IMR-90 (cell line): ENCODE results near the gene TSPAN14.

Experiments used
- BHLHE40 ChIP-seq: fragments of 150-350 bp; IDR thresholded peaks from 2 replicates; pipeline ENCODE4 v1.6.1; 2016; ENCODE audit warnings: mild to moderate bottlenecking, low read depth, low read length
- CEBPB ChIP-seq: IDR thresholded peaks from 2 replicates; pipeline ENCODE4 v1.6.1; 2012; ENCODE audit warnings: low read depth, low read length, improper control_type of control experiment
- CHD1 ChIP-seq: IDR thresholded peaks from 2 replicates; pipeline ENCODE4 v1.6.1; 2012; ENCODE audit warnings: low read depth, low read length, improper control_type of control experiment
- CTCF ChIP-seq: conservative IDR thresholded peaks from 2 replicates; pipeline ENCODE4 v1.5.1; 2012; ENCODE audit warnings: mild to moderate bottlenecking, low read depth, low read length, improper control_type of control experiment
- FOS ChIP-seq: fragments of 150-350 bp; IDR thresholded peaks from 2 replicates; pipeline ENCODE4 v1.6.1; 2016; ENCODE audit warnings: low read depth, low read length
- MXI1 ChIP-seq: IDR thresholded peaks from 2 replicates; pipeline ENCODE4 v1.6.1; 2012; ENCODE audit warnings: low read depth, mild to moderate bottlenecking, low read length, moderate library complexity, borderline replicate concordance
- POLR2A ChIP-seq: IDR thresholded peaks from 2 replicates; pipeline ENCODE4 v1.6.1; 2012; ENCODE audit warnings: mild to moderate bottlenecking, low read depth, low read length
- RAD21 ChIP-seq: IDR thresholded peaks from 2 replicates; pipeline ENCODE4 v1.6.1; 2012; ENCODE audit warnings: low read length, improper control_type of control experiment
- RFX5 ChIP-seq: IDR thresholded peaks from 2 replicates; pipeline ENCODE4 v1.8.0; 2012; ENCODE audit warnings: low read depth, mild to moderate bottlenecking, low read length, moderate library complexity
- SMC3 ChIP-seq: fragments of 150-350 bp; IDR thresholded peaks from 2 replicates; pipeline ENCODE4 v1.6.1; 2016; ENCODE audit warnings: low read depth, mild to moderate bottlenecking, antibody characterized with exemption, low read length, moderate library complexity
- TF ChIP-seq, protein P1 (sequence below): fragments of 150-350 bp; IDR thresholded peaks from 2 replicates; pipeline ENCODE4 v1.6.1; 2017; ENCODE audit warnings: mild to moderate bottlenecking, antibody characterized with exemption, low read length, low read depth

GRCh38 chr10:80545258-80545881, 91.3 kb downstream of the TSPAN14 start:
- TF ChIP-seq POLR2A (no peak), SMC3 (no peak), CTCF (no peak), MXI1 (no peak), FOS (no peak), CEBPB (no peak), RAD21 (no peak), BHLHE40 (no peak), CHD1 (no peak), RFX5 (no peak)
- TF ChIP-seq, protein P1, sequence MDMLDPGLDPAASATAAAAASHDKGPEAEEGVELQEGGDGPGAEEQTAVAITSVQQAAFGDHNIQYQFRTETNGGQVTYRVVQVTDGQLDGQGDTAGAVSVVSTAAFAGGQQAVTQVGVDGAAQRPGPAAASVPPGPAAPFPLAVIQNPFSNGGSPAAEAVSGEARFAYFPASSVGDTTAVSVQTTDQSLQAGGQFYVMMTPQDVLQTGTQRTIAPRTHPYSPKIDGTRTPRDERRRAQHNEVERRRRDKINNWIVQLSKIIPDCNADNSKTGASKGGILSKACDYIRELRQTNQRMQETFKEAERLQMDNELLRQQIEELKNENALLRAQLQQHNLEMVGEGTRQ, result no peak
